Loucy (cell line): Measurements from ENCODE around the gene TPST2.

Source experiments
- CTCF ChIP-seq: fragments of 200-600 bp; sonication (generic); conservative IDR thresholded peaks from 2 replicates; pipeline ENCODE4 v1.5.1; 2014; ENCODE audit warnings: mild to moderate bottlenecking, antibody characterized with exemption, low read length
- EZH2phosphoT487 ChIP-seq: fragments of 200-600 bp; IDR thresholded peaks from 2 replicates; pipeline ENCODE4 v1.6.1; 2018; ENCODE audit warnings: antibody characterized with exemption, mild to moderate bottlenecking, moderate library complexity, borderline replicate concordance

GRCh38 chr22:26618455-26618854 is 28.5 kb upstream of the TPST2 start:
- no peak for TF ChIP-seq CTCF
- no peak for TF ChIP-seq EZH2phosphoT487
